ENCODE results near the gene DECR2. TPM values are rescaled to one million over a fixed set of nuclear protein-coding genes. Genes with fewer than 3 reads are reported as not detected.
"Not testable (repeated sequence)": the region's sequence is repeated elsewhere in the genome, so short reads cannot be mapped to it uniquely, and the experiment has no call there.

Gene DECR2
- total and polyA plus RNA-seq, 12 donors = 5.9 to 143 (median 41.7) TPM

- intact Hi-C loops (cut with DNase I) = no loop called here
- H3K36me3 ChIP-seq (replicated peaks in 1 of 2) = no peaks in the 10 kb centered on the region
- WGBS, 4 donors = 84 to 94% (median 91%) methylated on average over 13 to 21 of the region's 21 CpGs
- TF ChIP-seq POLR2A (IDR thresholded peaks at IDR 0.05) = no peak
- no peak for TF ChIP-seq CTCF (IDR thresholded peaks at IDR 0.05)
- no peaks in the 10 kb centered on the region for H3K27me3 ChIP-seq
- peaks cover 0 to 8% of the 10 kb centered on the region in 2 donors for H3K4me1 ChIP-seq (replicated peaks in 1 of 2)
- DNase-seq = no peak
- H3K27ac ChIP-seq = no peak overlapping the region
- H3K4me3 ChIP-seq = no peak overlapping the region
- no peaks in the 10 kb centered on the region for H3K9me3 ChIP-seq (replicated peaks in 1 of 3)
These were observed 12.9 kb downstream of the DECR2 start for GRCh38 chr16:414395-415169.

GRCh38 chr16:415170-415498 is 13.4 kb downstream of the DECR2 start:
- H3K4me1 ChIP-seq (replicated peaks in 1 of 2); H3K36me3 ChIP-seq (replicated peaks in 1 of 2); H3K27ac ChIP-seq; DNase-seq; H3K27me3 ChIP-seq; H3K9me3 ChIP-seq (replicated peaks in 1 of 3); H3K4me3 ChIP-seq; intact Hi-C loops (cut with DNase I): not testable (repeated sequence)
- 93 to 96% (median 94%) methylated on average over 3 of the region's 3 CpGs for WGBS, 4 donors

GRCh38 chr16:422179-422578 is 20.5 kb downstream of the DECR2 start:
- H3K4me3 ChIP-seq; H3K36me3 ChIP-seq (replicated peaks in 1 of 2); intact Hi-C loops (cut with DNase I); H3K9me3 ChIP-seq (replicated peaks in 1 of 3); DNase-seq; H3K27me3 ChIP-seq; H3K27ac ChIP-seq: not testable (repeated sequence)
- peaks cover 21 to 24% of the 10 kb centered on the region in 2 donors for H3K4me1 ChIP-seq (replicated peaks in 1 of 2)
- WGBS, 4 donors = 88 to 93% (median 90%) methylated on average over 13 of the region's 13 CpGs

- H3K27me3 ChIP-seq = no peaks in the 10 kb centered on the region
- no peak overlapping the region for H3K4me3 ChIP-seq
- peak; percentile 66 to 91 (median 90) for DNase-seq
- TF ChIP-seq CTCF (IDR thresholded peaks at IDR 0.05) (no peak), POLR2A (IDR thresholded peaks at IDR 0.05) (peak in 1 of 2 donors; percentile 65)
- H3K36me3 ChIP-seq (replicated peaks in 1 of 2) = no peaks in the 10 kb centered on the region
- intact Hi-C loops (cut with DNase I) = no loop called here
- no peaks in the 10 kb centered on the region for H3K9me3 ChIP-seq (replicated peaks in 1 of 3)
- 22 to 47% (median 43%) methylated on average over 16 to 20 of the region's 20 CpGs for WGBS, 4 donors
- peak overlapping the region in 4 of 5 donors; percentile 74 to 94 (median 93) for H3K27ac ChIP-seq
- H3K4me1 ChIP-seq (replicated peaks in 1 of 2) = peaks cover 24 to 40% of the 10 kb centered on the region in 2 donors
These were observed 22.4 kb downstream of the DECR2 start for GRCh38 chr16:424033-424622.

- peak overlapping the region in 3 of 4 donors; percentile 35 to 76 (median 40) for H3K4me3 ChIP-seq
- 7 to 22% (median 14%) methylated on average over 2 to 31 of the region's 31 CpGs for WGBS, 4 donors
- intact Hi-C loops (cut with DNase I) = no loop called here
- no peaks in the 10 kb centered on the region for H3K36me3 ChIP-seq (replicated peaks in 1 of 2)
- no peaks in the 10 kb centered on the region for H3K9me3 ChIP-seq (replicated peaks in 1 of 3)
- H3K27me3 ChIP-seq = no peaks in the 10 kb centered on the region
- H3K27ac ChIP-seq = peak overlapping the region; percentile 46 to 94 (median 93)
- TF ChIP-seq POLR2A (IDR thresholded peaks at IDR 0.05) (no peak), CTCF (IDR thresholded peaks at IDR 0.05) (no peak)
- peak; percentile 46 to 72 (median 61) for DNase-seq
- peaks cover 24 to 45% of the 10 kb centered on the region in 2 donors for H3K4me1 ChIP-seq (replicated peaks in 1 of 2)
These were observed 23.0 kb downstream of the DECR2 start for GRCh38 chr16:424623-425081.

All from adrenal gland (tissue), 12 donors.